Endothelial cell of umbilical vein (primary cell): Measurements from ENCODE around the gene TYROBP. TPM values are rescaled to one million over a fixed set of nuclear protein-coding genes. Genes with fewer than 3 reads are reported as not detected.

Source experiments
- BruUV-seq: library from RNA; stranded (reverse); fragments of 400-500 nt; replicated peaks from 2 replicates; lab custom pipeline; 2021; lab: Mats Ljungman, UMichigan
- CTCF ChIA-PET: fragments of 300-600, 350-600 bp; sonication (Branson Sonifier 250); formaldehyde crosslinking; loops from one replicate; lab custom pipeline; 2021; ENCODE audit warnings: antibody characterized with exemption, inconsistent platforms; lab: Charles Lee
- POLR2A ChIA-PET: fragments of 300-600, 350-600 bp; sonication (Branson Sonifier 250); formaldehyde crosslinking; loops from one replicate; lab custom pipeline; 2021; ENCODE audit warnings: antibody characterized with exemption, inconsistent platforms; lab: Charles Lee
- DNase-seq: peaks from one replicate; pipeline ENCODE4 v3.0.0-alpha.2; 2011; ENCODE audit warnings: low read depth, low spot score
- FAIRE-seq: peaks from 2 replicates; lab custom pipeline; 2011; peaks lifted over from hg19 to GRCh38; lab: Jason Lieb, UNC
- H2AFZ ChIP-seq: 2 replicates; pipeline ENCODE4 v1.6.0; 2012; ENCODE audit warnings: low read depth, low read length, control low read depth, inconsistent platforms
- H3K27ac ChIP-seq: 2 replicates; pipeline ENCODE4 v1.5.1; 2011; ENCODE audit warnings: low read depth, mild to moderate bottlenecking, control low read depth, low read length, moderate library complexity; ENCODE audit not compliant: insufficient read depth
- H3K27me3 ChIP-seq, 2 experiments: 2 replicates each; pipeline versions ENCODE4 v1.6.0 to v1.6.1; 2011; ENCODE audit warnings: low read length in 2 of 2, mixed read lengths in 1 of 2; ENCODE audit not compliant: control insufficient read depth in 2 of 2, insufficient read depth in 2 of 2
- H3K36me3 ChIP-seq, 2 experiments: 2 replicates in 1 of 2; 3 replicates in 1 of 2; pipeline ENCODE4 v1.5.1; 2011; ENCODE audit warnings: low read length in 2 of 2, mild to moderate bottlenecking in 1 of 2, moderate library complexity in 1 of 2; ENCODE audit not compliant: control insufficient read depth in 2 of 2, insufficient read depth in 2 of 2; ENCODE audit errors: extremely low read depth in 1 of 2
- H3K4me1 ChIP-seq: 3 replicates; pipeline ENCODE4 v1.5.1; 2011; ENCODE audit warnings: mild to moderate bottlenecking, low read length; ENCODE audit not compliant: control insufficient read depth, insufficient read depth; ENCODE audit errors: extremely low read depth
- H3K4me2 ChIP-seq: 2 replicates; pipeline ENCODE4 v1.6.1; 2011; ENCODE audit warnings: low read length, control low read depth, mixed read lengths; ENCODE audit not compliant: insufficient read depth
- H3K4me3 ChIP-seq, 3 experiments: fragments of 200-600 bp in 1 of 3; sonication (generic), shearing (Covaris generic) in 1 of 3; replicated peaks in 1 of 3; 2 replicates each; pipeline ENCODE4 v1.5.1; 2011 to 2016; ENCODE audit warnings: control low read depth in 3 of 3, low read length in 3 of 3, mild to moderate bottlenecking in 2 of 3, inconsistent platforms in 1 of 3, low read depth in 1 of 3, moderate library complexity in 1 of 3; ENCODE audit not compliant: insufficient read depth in 1 of 3
- H3K79me2 ChIP-seq: 2 replicates; pipeline ENCODE4 v1.6.0; 2012; ENCODE audit warnings: low read length, inconsistent platforms; ENCODE audit not compliant: control insufficient read depth, insufficient read depth
- H3K9ac ChIP-seq: replicated peaks from 2 replicates; pipeline ENCODE3; 2011; ENCODE audit warnings: low read length, control low read depth; ENCODE audit not compliant: insufficient read depth; ENCODE audit errors: extremely low read depth
- H3K9me1 ChIP-seq: replicated peaks from 3 replicates; pipeline ENCODE4 v1.6.0; 2011; ENCODE audit warnings: mild to moderate bottlenecking, low read length; ENCODE audit not compliant: control insufficient read depth, insufficient read depth; ENCODE audit errors: extremely low read depth
- H3K9me3 ChIP-seq: replicated peaks from 2 replicates; pipeline ENCODE4 v1.5.1; 2012; ENCODE audit warnings: low read length, inconsistent platforms; ENCODE audit not compliant: control insufficient read depth, insufficient read depth
- H4K20me1 ChIP-seq: replicated peaks from 2 replicates; pipeline ENCODE3; 2011; ENCODE audit warnings: mild to moderate bottlenecking, low read length; ENCODE audit not compliant: control insufficient read depth, insufficient read depth; ENCODE audit errors: extremely low read depth
- CTCF ChIP-seq, 2 donors: IDR thresholded peaks; 1 replicate in 1 of 2; 2 replicates in 1 of 2; pipeline ENCODE4 v1.5.1; 2011; ENCODE audit warnings: low read length in 2 of 2, mild to moderate bottlenecking in 2 of 2, moderate library complexity in 2 of 2, control low read depth in 1 of 2, inconsistent platforms in 1 of 2, low read depth in 1 of 2; ENCODE audit not compliant: insufficient read depth in 1 of 2; ENCODE audit errors: extremely low read depth in 1 of 2
- EZH2 ChIP-seq: IDR thresholded peaks from 2 replicates; pipeline ENCODE4 v1.6.1; 2012; ENCODE audit warnings: borderline replicate concordance, low read depth, mild to moderate bottlenecking, moderate library complexity, low read length, inconsistent platforms; ENCODE audit not compliant: severe bottlenecking
- FOS ChIP-seq: IDR thresholded peaks from 2 replicates; pipeline ENCODE4 v1.6.1; 2011; ENCODE audit warnings: mild to moderate bottlenecking, low read length, moderate library complexity, borderline replicate concordance; ENCODE audit not compliant: insufficient read depth
- GATA2 ChIP-seq: IDR thresholded peaks from 2 replicates; pipeline ENCODE4 v1.7.0; 2011; ENCODE audit warnings: low read depth, mild to moderate bottlenecking, moderate library complexity, mixed read lengths, low read length; ENCODE audit not compliant: insufficient read length, insufficient read depth
- JUN ChIP-seq: IDR thresholded peaks from 2 replicates; pipeline ENCODE4 v1.6.1; 2011; ENCODE audit warnings: borderline replicate concordance, low read depth; ENCODE audit not compliant: insufficient read length, insufficient read depth
- MAX ChIP-seq: IDR thresholded peaks from 2 replicates; pipeline ENCODE4 v1.6.1; 2011; ENCODE audit not compliant: insufficient read depth, insufficient read length
- MYC ChIP-seq: IDR thresholded peaks from one replicate; pipeline ENCODE4 v1.6.1; 2011; ENCODE audit warnings: mild to moderate bottlenecking, low read depth, low read length
- POLR2A ChIP-seq: IDR thresholded peaks from 2 replicates; pipeline ENCODE4 v1.6.1; 2012; ENCODE audit warnings: low read depth, mild to moderate bottlenecking, control low read depth, low read length
- POLR2AphosphoS5 ChIP-seq: IDR thresholded peaks from 2 replicates; pipeline ENCODE4 v1.6.1; 2012; ENCODE audit warnings: low read depth, mild to moderate bottlenecking, control low read depth, low read length, moderate library complexity; ENCODE audit not compliant: insufficient read depth
- dilution Hi-C: fragments of 300-500 bp; cut with MboI; formaldehyde crosslinking; loops from one replicate; pipeline ENCODE4 v1.15.0; 2019; ENCODE audit warnings: low sequenced_read_pairs; ENCODE audit not compliant: extremely low pct_ligation_motif_present
- intact Hi-C: fragments of 100-400 bp; cut with micrococcal nuclease; formaldehyde crosslinking; loops from one replicate; pipeline ENCODE4 v1.10.0; 2022
- polyA plus RNA-seq, 4 experiments: library from polyadenylated mRNA; depleted of rRNA in 3 of 4; stranded (reverse) in 3 of 4; unstranded in 1 of 4; fragments of >200 nt; gene quantifications; 2 replicates each; pipeline versions ENCODE4 v1.2.1 to v1.2.3, GENCODE V29; 2011 to 2012; ENCODE audit warnings: missing spikeins in 1 of 4
- small RNA-seq: library from RNA; depleted of rRNA; stranded (forward); fragments of <200 nt; gene quantifications from one replicate; pipeline ENCODE3, GENCODE V24; 2012; ENCODE audit warnings: low replicate concordance, low read depth; ENCODE audit not compliant: insufficient read depth, insufficient read length
- total RNA-seq: library from RNA; stranded (reverse); gene quantifications from 2 replicates; pipeline ENCODE4 v1.2.3, GENCODE V29; 2021

Gene TYROBP
- total and polyA plus RNA-seq, 2 donors (not counting 3 experiments of a cell fraction or from before 2014, with no cell fraction given) = not detected

- ChIA-PET CTCF (interaction anchor here (1.0 kb wide), 1 partner anchor 75 kb away, joined by 3 read pairs; no protein-coding TSS in a partner anchor), POLR2A (no interaction called here)
- Histone ChIP-seq H3K4me1 (no peaks in the 10 kb centered on the region), H2AFZ (peak within 1 kb of the TSS; percentile 31), H4K20me1 (no peaks in the 10 kb centered on the region), H3K27me3 (peaks cover 31 to 50% of the 10 kb centered on the region in 2 experiments), H3K4me2 (peak within 1 kb of the TSS; percentile 30), H3K9ac (no peak within 1 kb of the TSS), H3K36me3 (no peaks in the 10 kb centered on the region), H3K4me3 (peak within 1 kb of the TSS in 1 of 3 experiments; percentile 22), H3K9me1 (no peaks in the 10 kb centered on the region), H3K27ac (no peak within 1 kb of the TSS), H3K79me2 (no peaks in the 10 kb centered on the region), H3K9me3 (no peaks in the 10 kb centered on the region)
- dilution Hi-C loops (no loop called here), intact Hi-C loops (no loop called here)
- DNase-seq (no peak), FAIRE-seq (peak; percentile 33)
- no TSS peak for BruUV-seq
- TF ChIP-seq GATA2 (no peak), CTCF (IDR thresholded peaks at IDR 0.05; ENCODE audit: extremely low read depth in 1 of 2, insufficient read depth in 1 of 2, low read depth in 1 of 2, low read length in 2 of 2) (no peak), POLR2AphosphoS5 (no peak), MAX (no peak), JUN (no peak), EZH2 (no peak), FOS (no peak), POLR2A (no peak), MYC (no peak)
These were observed 51.4 kb downstream of the TYROBP start, which contains the start of gene KIRREL2 for GRCh38 chr19:35856546-35857149. Gene KIRREL2, plus strand, starts transcription at chr19:35856911. Its CDS starts 209 bp downstream, at chr19:35857120.

Small RNAs within 50 kb of the gene (small RNA-seq; reads per million reads assigned to genes)
- not detected for gene AF038458.1
- not detected for gene RN7SL402P

Other genes starting within 250 kb of the TYROBP start
- not detected in 2 replicates for gene UPK1A, start 241.8 kb downstream of the TYROBP start, total RNA-seq
- gene UPK1A, start 241.8 kb downstream of the TYROBP start, polyA plus RNA-seq = 0.13 TPM in 1 of 2 replicates, not detected in the other
- gene ZBTB32, start 203.7 kb downstream of the TYROBP start, total RNA-seq = not detected in 2 replicates
- gene ZBTB32, start 203.7 kb downstream of the TYROBP start, polyA plus RNA-seq = not detected in 2 replicates
- 37.2 and 40.0 TPM in 2 replicates for gene KMT2B, start 190.3 kb downstream of the TYROBP start, total RNA-seq
- gene KMT2B, start 190.3 kb downstream of the TYROBP start, polyA plus RNA-seq = 28.4 and 30.1 TPM in 2 replicates
- gene IGFLR1, start 165.8 kb downstream of the TYROBP start, total RNA-seq = 2.6 and 3.4 TPM in 2 replicates
- gene IGFLR1, start 165.8 kb downstream of the TYROBP start, polyA plus RNA-seq = 7.6 and 11.8 TPM in 2 replicates
- 5.6 and 10.5 TPM in 2 replicates for gene U2AF1L4, start 162.9 kb downstream of the TYROBP start, total RNA-seq
- 13.5 and 15.0 TPM in 2 replicates for gene U2AF1L4, start 162.9 kb downstream of the TYROBP start, polyA plus RNA-seq
- gene PSENEN, start 162.6 kb downstream of the TYROBP start, total RNA-seq = 65.6 and 70.1 TPM in 2 replicates
- 60.0 and 86.8 TPM in 2 replicates for gene PSENEN, start 162.6 kb downstream of the TYROBP start, polyA plus RNA-seq
- gene LIN37, start 159.7 kb downstream of the TYROBP start, total RNA-seq = 11.3 and 15.5 TPM in 2 replicates
- 21.4 and 21.9 TPM in 2 replicates for gene LIN37, start 159.7 kb downstream of the TYROBP start, polyA plus RNA-seq
- 2.7 and 6.2 TPM in 2 replicates for gene HSPB6, start 151.3 kb downstream of the TYROBP start, total RNA-seq
- 2.3 and 3.4 TPM in 2 replicates for gene HSPB6, start 151.3 kb downstream of the TYROBP start, polyA plus RNA-seq
- gene PROSER3, start 150.1 kb downstream of the TYROBP start, total RNA-seq = 28.3 and 32.1 TPM in 2 replicates
- 18.3 and 19.5 TPM in 2 replicates for gene PROSER3, start 150.1 kb downstream of the TYROBP start, polyA plus RNA-seq
- 18.4 and 32.8 TPM in 2 replicates for gene ARHGAP33, start 132.7 kb downstream of the TYROBP start, total RNA-seq
- 11.0 and 11.7 TPM in 2 replicates for gene ARHGAP33, start 132.7 kb downstream of the TYROBP start, polyA plus RNA-seq
- gene PRODH2, start 95.5 kb downstream of the TYROBP start, total RNA-seq = not detected in 2 replicates
- gene PRODH2, start 95.5 kb downstream of the TYROBP start, polyA plus RNA-seq = not detected in 2 replicates
- gene NPHS1, start 55.8 kb downstream of the TYROBP start, total RNA-seq = not detected in 2 replicates
- not detected in 2 replicates for gene NPHS1, start 55.8 kb downstream of the TYROBP start, polyA plus RNA-seq
- gene KIRREL2, start 51.4 kb downstream of the TYROBP start, total RNA-seq = not detected in 2 replicates
- not detected in 2 replicates for gene KIRREL2, start 51.4 kb downstream of the TYROBP start, polyA plus RNA-seq
- gene APLP1, start 39.7 kb downstream of the TYROBP start, total RNA-seq = 6.2 and 9.0 TPM in 2 replicates
- 13.0 and 15.1 TPM in 2 replicates for gene APLP1, start 39.7 kb downstream of the TYROBP start, polyA plus RNA-seq
- 7.6 and 8.7 TPM in 2 replicates for gene NFKBID, start 7.8 kb downstream of the TYROBP start, total RNA-seq
- gene NFKBID, start 7.8 kb downstream of the TYROBP start, polyA plus RNA-seq = 5.5 and 6.7 TPM in 2 replicates
- gene HCST, start 5.8 kb downstream of the TYROBP start, total RNA-seq = not detected in 2 replicates
- not detected in 2 replicates for gene HCST, start 5.8 kb downstream of the TYROBP start, polyA plus RNA-seq
- 15.9 and 17.3 TPM in 2 replicates for gene LRFN3, start 28.1 kb upstream of the TYROBP start, total RNA-seq
- 4.1 and 5.8 TPM in 2 replicates for gene LRFN3, start 28.1 kb upstream of the TYROBP start, polyA plus RNA-seq
- 8.4 and 10.3 TPM in 2 replicates for gene SDHAF1, start 86.9 kb upstream of the TYROBP start, total RNA-seq
- gene SDHAF1, start 86.9 kb upstream of the TYROBP start, polyA plus RNA-seq = 16.2 and 16.5 TPM in 2 replicates
- 0.62 and 1.3 TPM in 2 replicates for gene SYNE4, start 100.5 kb upstream of the TYROBP start, total RNA-seq
- 0.38 and 0.46 TPM in 2 replicates for gene SYNE4, start 100.5 kb upstream of the TYROBP start, polyA plus RNA-seq
- gene ALKBH6, start 105.9 kb upstream of the TYROBP start, total RNA-seq = 17.3 and 21.4 TPM in 2 replicates
- gene ALKBH6, start 105.9 kb upstream of the TYROBP start, polyA plus RNA-seq = 26.7 and 33.2 TPM in 2 replicates
- gene CLIP3, start 124.6 kb upstream of the TYROBP start, total RNA-seq = 21.0 and 24.4 TPM in 2 replicates
- 4.7 and 7.0 TPM in 2 replicates for gene CLIP3, start 124.6 kb upstream of the TYROBP start, polyA plus RNA-seq
- 2.9 and 4.1 TPM in 2 replicates for gene THAP8, start 146.0 kb upstream of the TYROBP start, total RNA-seq
- 6.6 and 8.3 TPM in 2 replicates for gene THAP8, start 146.0 kb upstream of the TYROBP start, polyA plus RNA-seq
- gene WDR62, start 146.6 kb upstream of the TYROBP start, total RNA-seq = 12.1 and 13.4 TPM in 2 replicates
- gene WDR62, start 146.6 kb upstream of the TYROBP start, polyA plus RNA-seq = 8.0 and 8.7 TPM in 2 replicates
- gene OVOL3, start 202.8 kb upstream of the TYROBP start, total RNA-seq = not detected in 2 replicates
- not detected in 2 replicates for gene OVOL3, start 202.8 kb upstream of the TYROBP start, polyA plus RNA-seq
- 63.3 and 64.8 TPM in 2 replicates for gene POLR2I, start 206.6 kb upstream of the TYROBP start, total RNA-seq
- 53.0 and 89.7 TPM in 2 replicates for gene POLR2I, start 206.6 kb upstream of the TYROBP start, polyA plus RNA-seq
- gene TBCB, start 207.2 kb upstream of the TYROBP start, total RNA-seq = 178 and 190 TPM in 2 replicates
- gene TBCB, start 207.2 kb upstream of the TYROBP start, polyA plus RNA-seq = 363 and 364 TPM in 2 replicates
- gene CAPNS1, start 231.8 kb upstream of the TYROBP start, total RNA-seq = 722 and 777 TPM in 2 replicates
- 1,095 and 1,235 TPM in 2 replicates for gene CAPNS1, start 231.8 kb upstream of the TYROBP start, polyA plus RNA-seq
- 26.8 and 35.2 TPM in 2 replicates for gene COX7A1, start 244.2 kb upstream of the TYROBP start, total RNA-seq
- 10.6 and 11.6 TPM in 2 replicates for gene COX7A1, start 244.2 kb upstream of the TYROBP start, polyA plus RNA-seq